GM11168 (cell line): ENCODE data around the gene RSPH9.

Experiments used
- in situ Hi-C: fragments of 300-500 bp; cut with MboI; formaldehyde crosslinking; loops from one replicate; pipeline ENCODE4 v1.12.0; 2022; ENCODE audit warnings: low sequenced_read_pairs; ENCODE audit not compliant: unreplicated experiment

RSPH9 gene

DNA sequence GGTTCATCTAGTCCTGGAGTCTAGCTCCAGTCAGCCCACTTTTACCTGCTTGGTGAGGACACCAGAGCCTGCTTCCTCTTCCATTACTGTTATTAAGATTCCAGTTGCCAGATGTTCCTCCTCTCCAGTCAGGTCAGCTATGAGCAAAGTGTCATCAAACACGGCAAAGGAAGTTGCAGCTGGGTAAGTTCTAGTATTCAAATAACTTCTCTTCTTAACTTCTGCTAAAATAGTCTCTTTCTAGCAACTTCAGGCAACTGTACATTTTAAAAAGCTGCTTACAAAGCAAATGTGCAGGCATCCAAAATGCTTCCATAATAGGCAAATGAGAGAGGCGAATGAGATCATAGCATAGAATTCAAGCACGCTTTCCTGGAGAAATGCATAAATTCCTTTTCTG, 61.2 kb downstream of the RSPH9 start:
- in situ Hi-C loops: no loop called here

DNA sequence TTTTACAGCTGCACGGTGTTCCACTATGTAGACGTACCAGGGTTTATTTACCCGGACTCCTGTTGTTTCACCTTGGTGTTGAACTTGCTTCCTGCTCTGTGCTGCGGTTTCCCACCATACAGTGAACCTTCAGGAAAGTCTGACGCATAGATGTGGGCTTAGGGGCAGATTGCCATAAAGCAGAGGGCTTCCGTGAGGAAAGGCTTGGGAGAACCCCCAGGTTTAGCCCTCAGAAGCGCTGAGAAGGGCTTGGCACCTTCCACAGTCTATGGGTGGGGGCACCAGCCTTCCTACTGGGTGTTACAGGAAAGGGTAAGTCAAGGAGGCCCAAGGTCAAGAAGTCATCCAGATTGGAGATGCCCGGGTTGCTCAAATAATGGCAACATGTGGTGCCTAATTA, 62.0 kb downstream of the RSPH9 start:
- in situ Hi-C loops: no loop called here

DNA sequence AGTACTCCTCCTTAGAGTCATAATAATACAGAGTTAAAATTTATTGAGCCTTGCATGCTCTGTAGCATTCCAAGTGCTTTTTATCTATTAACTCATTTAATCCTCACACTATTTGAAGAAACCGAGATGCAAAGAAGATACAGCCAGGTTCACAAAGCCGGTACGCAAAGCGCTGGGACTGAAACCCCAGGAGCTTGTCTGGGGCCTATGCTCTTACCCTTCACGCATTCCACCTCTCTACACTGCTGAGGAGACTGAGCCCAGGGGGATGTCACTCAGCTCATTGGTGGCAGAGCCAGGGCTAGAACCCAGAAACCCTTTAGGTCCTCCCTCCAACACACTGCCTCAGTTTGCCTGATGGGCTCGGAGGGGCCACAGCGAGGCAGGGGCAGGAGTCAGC, 62.4 kb downstream of the RSPH9 start:
- in situ Hi-C loops: no loop called here

DNA sequence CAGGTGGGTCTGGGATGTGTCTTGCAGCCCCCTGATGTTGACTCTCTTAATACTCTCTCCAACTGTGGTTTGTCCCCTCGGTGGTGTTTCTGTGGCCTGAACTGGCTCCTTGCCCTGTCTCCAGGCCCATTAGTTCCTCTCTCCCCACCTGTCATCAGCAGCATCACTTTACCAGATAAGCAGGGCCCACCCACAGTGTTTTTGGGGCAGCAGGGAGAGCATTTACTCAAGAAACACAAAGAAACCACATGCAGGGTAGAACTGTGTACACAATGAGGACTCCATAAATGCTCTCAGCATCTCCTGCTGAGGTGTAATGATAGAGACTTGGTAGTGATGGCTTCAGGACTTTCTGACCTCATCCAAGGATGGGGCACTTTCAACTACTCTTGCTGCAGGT, 62.9 kb downstream of the RSPH9 start:
- in situ Hi-C loops: no loop called here

DNA sequence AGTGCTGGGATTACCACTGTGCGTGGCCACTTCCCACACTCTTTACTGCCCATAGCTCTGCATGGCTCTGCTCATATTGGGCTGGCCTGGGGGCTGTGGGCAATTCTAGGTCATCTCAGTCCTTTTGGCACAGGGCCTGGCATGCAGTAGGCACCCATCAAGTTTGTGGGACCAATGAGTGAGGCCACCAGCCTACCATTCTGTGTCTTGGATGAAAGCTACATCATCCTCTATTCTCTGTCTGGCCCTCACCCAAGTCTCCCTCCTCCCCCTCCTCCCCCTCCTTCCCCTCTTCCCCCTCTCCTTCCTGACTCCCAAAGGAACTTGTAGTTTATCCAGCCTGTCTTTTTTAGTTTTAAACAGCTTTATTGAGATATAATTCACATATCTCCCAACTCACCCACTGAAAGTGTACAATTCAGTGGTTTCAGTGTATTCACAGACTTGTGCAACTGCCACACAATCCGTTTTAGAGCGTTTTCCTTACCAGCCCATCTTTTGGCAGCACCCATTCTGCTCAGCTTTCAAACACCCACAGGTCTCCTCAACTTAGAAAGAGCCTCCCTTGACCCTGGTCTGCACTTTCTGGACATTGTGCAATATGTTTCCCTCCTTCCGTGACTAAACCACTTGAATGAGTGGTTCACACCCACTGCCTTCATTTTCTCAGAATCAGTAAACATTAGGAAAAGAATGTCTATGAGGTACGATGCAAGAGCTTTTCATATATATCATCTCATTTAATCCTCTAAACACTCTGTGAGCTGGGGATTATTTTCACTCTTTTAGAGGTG, 64.2 kb downstream of the RSPH9 start:
- in situ Hi-C loops: no loop called here

DNA sequence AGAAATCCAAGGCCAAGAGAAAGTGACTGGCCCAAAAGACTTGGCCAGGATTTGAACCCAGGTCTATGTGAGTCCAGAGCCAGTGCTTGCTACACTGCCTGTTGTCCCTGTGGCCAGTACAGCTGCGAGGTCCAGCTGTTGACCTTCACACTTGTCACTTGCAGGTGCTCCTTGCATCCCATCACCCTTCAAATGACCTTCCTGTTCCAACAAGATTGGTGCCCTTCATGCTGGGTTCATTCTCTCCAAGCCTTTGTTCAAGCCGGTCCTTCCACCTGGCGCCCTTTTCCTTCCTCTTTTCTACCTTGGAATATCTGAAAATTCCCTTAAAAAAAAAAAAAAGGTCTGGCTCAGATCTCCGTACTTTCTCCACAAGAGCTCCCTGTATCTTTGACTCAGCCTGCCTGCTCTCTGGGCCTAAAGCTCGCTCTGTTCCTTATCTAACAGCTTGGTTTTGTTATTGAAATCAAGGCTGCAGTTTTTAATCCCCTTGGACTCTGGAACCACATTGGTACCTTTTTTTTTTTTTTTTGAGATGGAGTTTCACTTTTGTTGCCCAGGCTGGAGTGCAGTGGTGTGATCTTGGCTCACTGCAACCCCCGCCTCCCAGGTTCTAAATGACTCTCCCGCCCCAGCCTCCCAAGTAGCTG, 64.9 kb downstream of the RSPH9 start:
- in situ Hi-C loops: no loop called here

DNA sequence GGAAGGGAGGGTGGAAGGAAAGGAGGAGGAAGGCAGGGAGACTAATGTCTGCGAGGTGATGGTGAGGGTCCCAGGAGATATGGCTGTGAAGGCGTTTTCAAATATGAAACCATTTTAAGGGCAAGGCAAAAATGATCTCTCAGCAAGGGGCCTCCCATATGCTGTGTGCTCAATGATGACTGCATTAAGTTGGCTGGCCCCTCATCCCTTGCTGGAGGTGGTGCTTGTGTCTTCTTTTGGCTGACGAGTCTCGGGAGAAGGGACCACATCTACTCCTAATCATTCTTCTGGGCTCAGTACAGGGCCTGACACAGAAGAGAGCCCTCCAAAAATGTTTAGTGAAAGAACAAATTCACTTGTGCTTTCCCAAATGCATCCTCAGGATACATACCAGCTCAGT, 65.7 kb downstream of the RSPH9 start:
- in situ Hi-C loops: no loop called here

DNA sequence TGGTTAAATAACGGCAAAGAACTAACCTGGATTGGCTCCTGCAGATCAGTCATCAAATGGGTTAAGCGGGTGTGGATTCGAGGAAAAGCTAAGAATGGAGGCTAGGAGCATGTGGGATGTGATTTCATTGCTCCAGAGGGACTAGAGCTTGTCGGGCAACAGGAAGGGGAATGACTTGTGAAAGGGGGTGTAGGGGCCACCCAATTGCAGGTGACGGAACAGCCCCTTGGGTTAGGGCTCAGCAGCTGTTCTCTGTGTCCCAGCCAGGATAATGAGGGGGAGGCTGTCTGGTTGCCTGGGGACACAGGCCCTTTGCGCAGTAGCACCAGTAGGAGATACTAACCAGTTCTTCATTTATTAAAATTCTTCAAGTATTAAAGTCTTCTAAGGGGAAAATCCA, 67.7 kb downstream of the RSPH9 start:
- in situ Hi-C loops: no loop called here

DNA sequence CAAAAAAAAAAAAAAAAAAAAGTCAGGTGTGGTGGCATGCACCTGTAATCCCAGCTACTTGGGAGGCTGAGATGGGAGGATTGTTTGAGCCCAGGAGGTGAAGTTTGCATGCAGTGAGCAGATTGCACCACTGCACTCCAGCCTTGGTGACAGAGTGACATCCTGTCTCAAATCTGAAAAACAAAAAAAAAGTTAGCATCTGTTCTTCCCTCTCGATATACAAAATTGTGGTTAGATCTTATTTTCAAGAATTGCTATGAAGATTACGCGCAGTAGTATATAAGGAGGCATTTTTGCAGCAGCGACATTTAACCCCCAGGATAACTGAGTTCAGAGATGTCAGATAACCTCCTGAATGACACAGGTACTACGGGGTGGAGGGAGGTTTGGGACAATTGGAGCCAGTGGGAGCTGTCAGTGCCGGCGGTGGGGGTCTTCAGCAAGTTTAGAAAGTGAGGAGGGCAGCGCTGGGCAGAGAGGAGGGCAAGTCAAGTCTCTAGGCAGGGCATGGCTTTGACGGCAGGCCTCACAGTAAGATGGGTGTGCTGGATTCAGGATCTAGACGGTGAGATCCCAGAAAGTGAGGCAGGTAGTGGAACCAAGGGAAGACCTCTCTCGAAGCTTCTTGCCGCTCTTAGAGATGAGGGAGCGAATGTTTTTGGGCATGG, 68.9 kb downstream of the RSPH9 start:
- in situ Hi-C loops: no loop called here

DNA sequence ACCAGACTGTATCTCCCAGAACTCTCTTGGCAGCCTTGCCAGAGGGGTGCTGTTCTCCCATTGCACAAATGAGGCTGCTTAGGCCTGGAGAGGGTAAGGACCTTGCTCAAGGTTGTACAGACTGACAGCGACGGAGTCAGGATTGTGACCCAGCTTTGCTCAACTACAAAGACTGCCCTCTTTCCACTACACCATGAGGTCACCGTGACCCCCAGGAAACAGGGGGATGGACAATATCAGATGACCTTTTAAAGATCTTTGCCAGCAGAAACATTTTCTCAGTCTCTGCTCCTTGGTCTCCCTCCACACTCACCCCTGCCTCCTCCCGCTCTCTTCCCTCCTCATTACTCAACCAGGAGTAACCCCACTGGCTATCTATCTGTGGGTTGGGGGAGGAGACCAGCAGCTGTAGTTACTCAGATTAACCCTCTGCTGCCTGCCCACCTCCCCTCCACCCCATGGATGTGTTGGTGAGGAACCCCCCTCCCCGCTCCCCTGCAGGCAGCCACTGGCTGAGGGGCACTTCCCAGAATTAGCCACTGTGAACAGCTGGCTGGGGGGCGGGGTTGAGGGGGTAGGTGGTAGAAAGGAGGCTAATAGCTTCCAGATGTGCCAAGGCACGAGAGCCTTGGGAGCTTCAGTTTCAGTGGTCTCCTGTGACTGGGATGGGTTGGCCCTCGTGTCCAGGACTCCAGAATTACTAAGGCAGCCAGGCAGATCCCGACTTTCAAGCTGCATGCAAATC, 69.6 kb downstream of the RSPH9 start:
- in situ Hi-C loops: no loop called here

DNA sequence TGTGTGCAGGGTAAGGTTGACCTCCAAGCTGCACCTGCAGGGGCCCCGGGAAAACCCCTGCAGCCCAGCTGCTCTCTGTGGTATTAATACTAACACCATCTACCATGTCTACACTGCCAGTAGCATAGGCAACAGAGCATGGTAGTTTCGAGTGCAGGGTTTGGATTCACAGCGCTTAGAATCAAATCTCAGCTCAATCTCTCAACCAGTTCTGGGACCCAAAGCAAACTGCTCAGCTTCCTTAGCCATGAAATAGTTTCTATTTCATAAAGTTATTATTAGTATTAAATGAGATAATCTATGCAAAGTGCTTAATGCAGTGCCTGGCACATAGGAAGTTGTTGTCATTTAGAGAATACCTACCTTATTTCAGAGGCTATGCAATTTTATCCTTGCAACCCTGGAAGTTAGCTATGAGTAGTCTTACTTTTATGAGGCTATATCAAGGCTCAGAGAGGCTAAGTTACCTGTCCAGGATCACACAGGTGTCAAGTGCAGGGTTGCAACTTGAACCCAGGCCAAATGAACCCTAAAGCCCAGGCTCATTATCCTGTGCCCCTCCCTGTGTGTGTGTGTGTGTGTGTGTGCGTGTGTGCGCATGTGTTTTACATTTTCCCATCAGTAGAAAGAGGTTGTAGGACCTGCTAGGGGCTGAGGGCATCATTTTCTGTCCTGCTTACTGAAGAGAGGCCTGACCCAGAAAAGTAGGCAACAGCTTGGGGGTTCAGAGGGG, 70.4 kb downstream of the RSPH9 start:
- in situ Hi-C loops: no loop called here

DNA sequence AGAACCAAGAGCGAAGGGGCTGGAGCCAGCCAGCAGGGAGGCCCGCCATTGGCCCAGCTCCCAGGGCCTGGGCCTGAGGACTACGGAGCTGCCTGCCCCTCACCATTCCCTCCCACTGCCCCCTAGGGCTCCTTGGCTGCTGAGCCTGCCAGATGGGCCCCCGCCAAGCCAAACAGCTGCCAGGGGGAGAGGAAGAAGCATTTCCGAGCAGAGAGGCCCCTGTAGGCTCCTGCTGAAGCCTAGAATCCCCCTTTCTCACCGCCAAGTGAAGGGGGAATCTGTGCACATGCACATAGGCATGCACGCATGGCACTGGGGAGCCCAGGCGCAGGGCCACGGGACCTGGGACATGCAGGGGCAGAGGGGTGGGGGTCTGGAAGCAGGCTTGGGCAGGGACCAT, 71.3 kb downstream of the RSPH9 start:
- in situ Hi-C loops: no loop called here

DNA sequence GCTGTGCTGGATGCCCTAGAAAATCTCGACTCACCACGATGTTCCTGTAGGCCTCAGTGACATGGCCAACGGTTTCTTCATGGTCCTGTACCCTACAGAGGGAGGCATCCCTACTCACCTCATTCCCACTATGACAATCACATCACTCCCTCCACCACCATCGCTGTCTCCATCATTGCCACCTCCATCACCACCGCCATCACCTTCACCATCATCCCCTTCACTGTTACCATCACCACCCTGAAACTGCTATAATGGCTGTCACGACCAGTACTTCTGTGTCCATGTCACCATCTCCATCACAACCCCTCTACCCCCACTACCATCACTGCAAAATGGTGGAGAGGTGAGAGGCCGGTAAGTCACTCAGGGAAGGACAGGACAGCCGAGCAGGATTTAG, 72.6 kb downstream of the RSPH9 start:
- in situ Hi-C loops: no loop called here

DNA sequence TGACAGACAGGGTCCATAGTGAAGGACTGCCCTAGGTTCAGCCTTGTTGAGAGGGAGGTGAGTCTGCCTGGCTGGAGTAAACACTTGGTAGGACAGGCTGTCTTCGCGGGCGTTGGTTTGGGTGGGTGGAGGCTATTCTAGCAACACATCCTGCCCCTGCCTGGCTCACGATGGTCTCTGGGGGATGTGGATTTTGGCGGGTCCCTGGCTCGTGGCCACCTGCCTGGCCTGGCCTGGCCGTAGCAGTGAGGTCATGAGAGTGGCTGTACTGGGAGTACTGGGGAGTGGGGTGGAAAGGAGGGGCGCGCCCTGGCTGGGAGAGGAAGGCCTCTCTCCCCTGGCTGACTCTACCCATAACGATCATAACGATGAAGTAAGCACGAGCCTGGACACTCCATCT, 73.0 kb downstream of the RSPH9 start:
- in situ Hi-C loops: no loop called here

DNA sequence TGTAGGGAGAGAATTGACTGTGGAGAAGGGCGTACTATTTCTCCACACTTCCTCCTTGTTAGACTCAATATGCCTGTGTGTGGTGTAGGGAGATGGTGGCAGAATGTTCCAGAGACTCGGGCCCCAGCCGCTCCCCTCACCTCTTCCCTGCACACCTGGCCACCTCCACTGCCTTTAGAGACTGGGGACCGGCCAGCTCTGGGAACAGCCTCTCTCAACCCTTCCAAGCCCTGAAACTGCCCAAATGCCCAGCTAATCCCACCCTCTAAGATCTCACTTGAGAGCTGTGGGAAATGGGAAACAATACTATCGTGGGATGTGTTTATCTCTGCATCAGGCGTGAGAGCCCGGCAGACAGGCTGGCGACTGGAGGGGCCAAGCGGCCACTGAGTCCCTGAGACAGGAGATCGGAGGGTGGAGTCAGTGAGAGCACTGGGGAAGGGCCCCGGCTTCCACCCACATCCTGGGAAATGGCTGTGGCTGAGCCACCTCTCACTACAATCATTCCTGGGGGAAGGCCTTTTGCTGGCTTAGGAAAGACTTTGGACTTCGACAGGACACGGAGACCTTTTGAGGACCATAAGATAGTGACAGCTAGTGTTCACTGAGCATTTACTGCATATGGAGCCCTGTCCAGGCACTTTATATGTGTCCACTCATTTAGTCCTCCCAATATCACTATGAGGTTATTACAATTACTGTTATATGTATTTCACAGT, 73.7 kb downstream of the RSPH9 start:
- in situ Hi-C loops: no loop called here

DNA sequence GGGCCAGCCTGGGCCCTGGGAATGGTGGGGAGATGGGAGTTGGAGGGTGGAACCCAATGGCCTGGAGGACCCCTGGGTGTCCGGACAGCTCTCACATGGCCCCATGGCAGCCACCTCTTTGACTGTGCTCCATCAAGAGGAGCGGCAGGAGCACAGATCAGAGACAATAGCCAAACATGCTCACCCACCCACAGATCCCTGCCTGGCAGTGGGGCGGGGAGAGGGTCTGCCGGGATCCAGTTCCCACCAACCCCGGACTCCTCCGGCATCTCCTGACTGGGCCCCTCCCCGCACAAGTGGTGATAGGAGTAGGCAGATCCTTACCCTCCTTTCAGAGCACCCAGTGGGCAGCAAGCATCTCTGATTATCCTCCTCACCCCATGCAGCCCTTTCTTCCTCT, 74.7 kb downstream of the RSPH9 start:
- in situ Hi-C loops: no loop called here

DNA sequence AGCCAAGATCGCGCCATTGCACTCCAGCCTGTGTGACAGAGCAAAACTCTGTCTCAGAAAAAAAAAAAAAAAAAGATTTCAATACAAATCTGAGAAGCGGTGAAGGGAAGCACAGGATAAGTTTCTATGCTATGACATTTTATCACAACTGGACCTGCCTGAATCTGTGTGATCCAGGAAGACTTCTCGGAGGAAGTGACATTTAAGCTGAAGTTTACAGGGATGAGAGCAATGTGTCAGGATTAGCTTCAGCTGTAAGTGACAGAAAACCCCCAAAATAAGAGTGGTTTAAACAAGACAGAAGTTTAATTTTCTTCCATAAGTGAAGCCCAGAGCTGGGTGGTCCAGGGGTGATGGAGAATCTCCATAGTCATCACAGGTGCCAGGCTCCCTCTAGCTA, 76.2 kb downstream of the RSPH9 start:
- in situ Hi-C loops: no loop called here
